Spleen (tissue), 11 donors: ENCODE data around the gene ARMC12. TPM values are rescaled to one million over a fixed set of nuclear protein-coding genes. Genes with fewer than 3 reads are reported as not detected.

Experiments used
- DNase-seq: peaks from one replicate; pipeline ENCODE4 v3.0.0-alpha.2; 2020
- H3K27ac ChIP-seq, 8 donors: fragments of 200-600 bp; sonication (generic) in 7 of 8; 1 replicate in 4 of 8; 2 replicates in 4 of 8; pipeline versions ENCODE4 v1.5.0 to v1.8.0; 2016 to 2021; ENCODE audit warnings: inconsistent platforms in 4 of 8, mild to moderate bottlenecking in 4 of 8, moderate library complexity in 1 of 8
- H3K27me3 ChIP-seq, 7 donors: fragments of 200-600 bp; sonication (generic) in 6 of 7; replicated peaks in 1 of 7; 1 replicate in 4 of 7; 2 replicates in 3 of 7; pipeline versions ENCODE4 v1.5.0 to v1.8.0; 2016 to 2021; ENCODE audit warnings: inconsistent platforms in 3 of 7, mild to moderate bottlenecking in 1 of 7
- H3K36me3 ChIP-seq, 6 donors: fragments of 200-600 bp; sonication (generic) in 5 of 6; 1 replicate in 4 of 6; 2 replicates in 2 of 6; pipeline versions ENCODE4 v1.5.0 to v1.8.0; 2016 to 2021; ENCODE audit warnings: inconsistent platforms in 2 of 6
- H3K4me1 ChIP-seq, 6 donors: fragments of 200-600 bp; sonication (generic) in 5 of 6; 1 replicate in 3 of 6; 2 replicates in 3 of 6; pipeline versions ENCODE4 v1.5.0 to v1.8.0; 2016 to 2021; ENCODE audit warnings: inconsistent platforms in 3 of 6
- H3K4me3 ChIP-seq, 8 donors: fragments of 200-600 bp; sonication (generic) in 7 of 8; 1 replicate in 4 of 8; 2 replicates in 4 of 8; pipeline versions ENCODE4 v1.5.0 to v1.8.0; 2016 to 2021; ENCODE audit warnings: inconsistent platforms in 4 of 8, mild to moderate bottlenecking in 4 of 8, moderate library complexity in 2 of 8
- H3K9me3 ChIP-seq, 8 donors: fragments of 200-600 bp; sonication (generic) in 7 of 8; 1 replicate in 4 of 8; 2 replicates in 4 of 8; pipeline versions ENCODE4 v1.5.0 to v1.8.0; 2016 to 2021; ENCODE audit warnings: inconsistent platforms in 4 of 8
- CTCF ChIP-seq, 11 experiments: fragments of 200-600 bp in 7 of 11; fragments of 450-650 bp in 4 of 11; sonication (generic) in 4 of 11; IDR thresholded peaks in 8 of 11; conservative IDR thresholded peaks in 3 of 11; 1 replicate in 7 of 11; 2 replicates in 4 of 11; pipeline versions ENCODE4 v1.4.0 to v1.8.0; 2016 to 2021; ENCODE audit warnings: antibody characterized with exemption in 11 of 11, inconsistent platforms in 4 of 11, mild to moderate bottlenecking in 1 of 11
- POLR2A ChIP-seq, 3 donors: fragments of 450-650 bp; IDR thresholded peaks; one replicate each; pipeline ENCODE4 v1.5.1; 2017; ENCODE audit warnings: antibody characterized with exemption in 3 of 3, mild to moderate bottlenecking in 1 of 3
- POLR2AphosphoS5 ChIP-seq, 3 donors: sonication (generic); formaldehyde crosslinking; IDR thresholded peaks; one replicate each; pipeline ENCODE4 v1.5.1; 2017; ENCODE audit warnings: antibody characterized with exemption in 3 of 3
- WGBS, 5 donors: extraction: QIAGEN DNeasy Blood & Tissue Kit in 3 of 5; methylation state at CpG; one replicate each; pipeline versions ENCODE4 v1.1.5 to v1.1.7; 2013 to 2018; 5-methylcytosine and 5-hydroxymethylcytosine counted together
- intact Hi-C: fragments of 100-400 bp; cut with DNase I; formaldehyde crosslinking; loops from one replicate; pipeline ENCODE4 v1.15.0; 2023; ENCODE audit warnings: low total_unique reads
- polyA plus RNA-seq, 3 donors: library from polyadenylated mRNA; stranded (reverse); fragments of 200-250 nt; gene quantifications; one replicate each; pipeline ENCODE4 v1.2.1, GENCODE V29; 2013
- total RNA-seq, 7 donors: library from RNA; depleted of rRNA in 3 of 7; stranded (reverse); fragments of >200 nt in 3 of 7; fragmentation: NEBNext Ultra II Directional in 4 of 7; extraction: Animal tissue kit (Norgen Biotek cat#: 25700) in 4 of 7; gene quantifications; one replicate each; pipeline versions ENCODE4 v1.1.0 to v1.2.1, GENCODE V29; 2016 to 2021
- donor health status: healthy with polysubstance abuse.
- donor health status: DM: no; HTN: no; CAD: no; lungs with moderate emphysema.
- donor health status: DM: no; HTN: no; CAD: no.
- donor health status: Bipolar disorder and iron deficiency.
- donor health status: healthy.
- donor health status: DM: no; HTN: no; CAD: no.
- donor health status: DM: yes; HTN: yes; CAD: no.

Gene ARMC12
- total and polyA plus RNA-seq, 10 donors = 0.23 to 4.1 (median 1.2) TPM

GRCh38 chr6:35751594-35751993 lies 14.8 kb downstream of the ARMC12 start:
- no peak overlapping the region for H3K4me3 ChIP-seq
- no peaks in the 10 kb centered on the region for H3K27me3 ChIP-seq
- H3K4me1 ChIP-seq = peaks cover 0 to 4% (median 0%) of the 10 kb centered on the region in 6 donors
- intact Hi-C loops = no loop called here
- 69 to 80% (median 72%) methylated on average over 4 of the region's 4 CpGs for WGBS, 5 donors
- H3K36me3 ChIP-seq = no peaks in the 10 kb centered on the region
- no peak overlapping the region for H3K27ac ChIP-seq
- no peak for TF ChIP-seq POLR2A (IDR thresholded peaks at IDR 0.05)
- no peak for TF ChIP-seq CTCF (IDR thresholded peaks at IDR 0.05 in 8 of 11, conservative IDR thresholded peaks at IDR 0.05 in 3 of 11)
- TF ChIP-seq POLR2AphosphoS5 (IDR thresholded peaks at IDR 0.05) = no peak
- DNase-seq = no peak
- peaks cover 0 to 15% (median 12%) of the 10 kb centered on the region in 8 donors for H3K9me3 ChIP-seq

GRCh38 chr6:35752330-35752729 lies 15.5 kb downstream of the ARMC12 start:
- DNase-seq = no peak
- Histone ChIP-seq H3K4me1 (peaks cover 0 to 5% (median 0%) of the 10 kb centered on the region in 6 donors), H3K9me3 (peaks cover 0 to 14% (median 12%) of the 10 kb centered on the region in 8 donors), H3K4me3 (no peak overlapping the region), H3K36me3 (no peaks in the 10 kb centered on the region), H3K27me3 (no peaks in the 10 kb centered on the region), H3K27ac (no peak overlapping the region)
- TF ChIP-seq POLR2A (IDR thresholded peaks at IDR 0.05) (no peak), POLR2AphosphoS5 (IDR thresholded peaks at IDR 0.05) (no peak), CTCF (IDR thresholded peaks at IDR 0.05 in 8 of 11, conservative IDR thresholded peaks at IDR 0.05 in 3 of 11) (no peak)
- intact Hi-C loops = no loop called here
- WGBS, 5 donors = 83 to 93% (median 87%) methylated on average over 4 of the region's 4 CpGs

- no peak for TF ChIP-seq POLR2A (IDR thresholded peaks at IDR 0.05)
- no peak for TF ChIP-seq POLR2AphosphoS5 (IDR thresholded peaks at IDR 0.05)
- no peak for TF ChIP-seq CTCF (IDR thresholded peaks at IDR 0.05 in 8 of 11, conservative IDR thresholded peaks at IDR 0.05 in 3 of 11)
- no peak for DNase-seq
- Histone ChIP-seq H3K27ac (no peak overlapping the region), H3K4me3 (no peak overlapping the region), H3K9me3 (no peaks in the 10 kb centered on the region), H3K4me1 (peaks cover 0 to 26% (median 0%) of the 10 kb centered on the region in 6 donors), H3K27me3 (peaks cover 0 to 4% (median 0%) of the 10 kb centered on the region in 7 donors), H3K36me3 (no peaks in the 10 kb centered on the region)
- intact Hi-C loops = no loop called here
- WGBS, 5 donors = 83 to 89% (median 86%) methylated on average over 6 of the region's 6 CpGs
These were observed 17.8 kb downstream of the ARMC12 start for GRCh38 chr6:35754452-35755277.

GRCh38 chr6:35755278-35755924 lies 18.6 kb downstream of the ARMC12 start:
- TF ChIP-seq POLR2AphosphoS5 (IDR thresholded peaks at IDR 0.05) (no peak), POLR2A (IDR thresholded peaks at IDR 0.05) (no peak), CTCF (IDR thresholded peaks at IDR 0.05 in 8 of 11, conservative IDR thresholded peaks at IDR 0.05 in 3 of 11) (no peak)
- peaks cover 0 to 9% (median 6%) of the 10 kb centered on the region in 7 donors for H3K27me3 ChIP-seq
- DNase-seq = no peak
- no peak overlapping the region for H3K27ac ChIP-seq
- no peak overlapping the region for H3K4me3 ChIP-seq
- intact Hi-C loops = no loop called here
- no peaks in the 10 kb centered on the region for H3K36me3 ChIP-seq
- peaks cover 0 to 26% (median 0%) of the 10 kb centered on the region in 6 donors for H3K4me1 ChIP-seq
- WGBS, 5 donors = 36 to 75% (median 68%) methylated on average over 3 of the region's 3 CpGs
- H3K9me3 ChIP-seq = no peaks in the 10 kb centered on the region
